Glutamatergic neuron (in vitro differentiated cells): ENCODE measurements around the gene PABPN1L. TPM values are rescaled to one million over a fixed set of nuclear protein-coding genes. Genes with fewer than 3 reads are reported as not detected.

Experiments used
- DNase-seq: peaks from one replicate; pipeline ENCODE4 v3.0.0; 2022
- H3K27ac Mint-ChIP-seq: one replicate; pipeline ENCODE4 v1.8.0; 2020; ENCODE audit warnings: mild to moderate bottlenecking, mixed read lengths, inconsistent platforms; ENCODE audit not compliant: unreplicated experiment
- H3K27me3 Mint-ChIP-seq: one replicate; pipeline ENCODE4 v1.8.0; 2020; ENCODE audit warnings: mild to moderate bottlenecking, moderate library complexity, mixed read lengths, inconsistent platforms; ENCODE audit not compliant: unreplicated experiment
- H3K36me3 Mint-ChIP-seq: one replicate; pipeline ENCODE4 v1.8.0; 2020; ENCODE audit warnings: mild to moderate bottlenecking, mixed read lengths, inconsistent platforms; ENCODE audit not compliant: unreplicated experiment
- H3K4me1 Mint-ChIP-seq: one replicate; pipeline ENCODE4 v1.8.0; 2020; ENCODE audit warnings: mild to moderate bottlenecking, low read depth, mixed read lengths, inconsistent platforms; ENCODE audit not compliant: unreplicated experiment
- H3K4me3 Mint-ChIP-seq: one replicate; pipeline ENCODE4 v1.8.0; 2020; ENCODE audit warnings: mild to moderate bottlenecking, mixed read lengths, inconsistent platforms; ENCODE audit not compliant: unreplicated experiment
- H3K9me3 Mint-ChIP-seq: one replicate; pipeline ENCODE4 v1.8.0; 2020; ENCODE audit warnings: mild to moderate bottlenecking, moderate library complexity, mixed read lengths, inconsistent platforms; ENCODE audit not compliant: unreplicated experiment
- total RNA-seq: library from RNA; stranded (reverse); fragmentation: NEBNext Ultra II Directional; extraction: Animal tissue kit (Norgen Biotek cat#: 25700); gene quantifications from one replicate; pipeline ENCODE4 v1.2.1, GENCODE V29; 2021; ENCODE audit not compliant: unreplicated experiment
- TF ChIP-seq, protein P1 (sequence below): fragments of 200-600 bp; sonication (generic); IDR thresholded peaks from one replicate; pipeline ENCODE4 v1.5.0; 2021; ENCODE audit not compliant: partially characterized antibody, unreplicated experiment

Gene PABPN1L
- total RNA-seq, 1 donor from 2014 or later = 3.9 TPM

DNA sequence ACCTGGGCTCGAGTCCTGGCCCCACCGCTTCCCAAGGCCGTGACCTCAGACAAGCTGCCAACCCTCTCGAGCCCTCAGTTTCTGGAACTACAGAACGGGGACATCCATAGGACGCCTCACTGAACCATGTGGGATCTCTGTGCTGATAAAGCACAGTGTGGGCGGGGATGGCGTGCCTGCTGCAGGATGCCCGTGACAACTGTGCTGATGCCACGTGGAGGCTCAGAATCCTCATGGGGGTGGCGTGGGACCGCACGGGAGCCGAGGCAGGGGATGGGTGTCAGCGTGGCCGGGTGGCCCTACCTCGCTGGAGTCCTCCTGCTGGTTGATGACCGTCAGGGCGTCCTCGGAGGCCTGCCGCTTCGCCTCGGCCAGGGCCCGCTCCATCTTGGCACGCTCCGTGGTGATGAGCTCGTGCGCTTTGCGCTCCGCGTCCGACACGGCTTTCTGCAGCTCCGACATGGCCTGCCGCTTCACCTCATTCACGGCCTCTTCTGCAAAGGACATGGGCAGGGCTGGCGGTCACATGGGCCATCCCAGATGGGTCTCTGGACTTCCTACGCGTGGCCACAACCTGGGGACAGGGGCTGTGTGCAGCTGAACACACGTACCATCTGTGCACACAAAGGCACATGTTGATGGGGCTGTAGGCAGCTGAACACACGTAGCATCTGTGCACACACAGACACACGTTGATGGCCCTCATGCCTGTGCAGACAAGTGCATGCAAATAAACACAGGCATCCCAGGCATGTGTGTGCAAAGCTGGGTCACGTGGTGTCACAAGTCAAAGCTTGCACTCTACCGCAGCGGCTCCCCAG lies 12.7 kb upstream of the PABPN1L start:
- H3K9me3 Mint-ChIP-seq = peaks cover 23% of the 10 kb centered on the region
- DNase-seq = no peak
- no peak overlapping the region for H3K4me3 Mint-ChIP-seq
- H3K4me1 Mint-ChIP-seq = peaks cover 13% of the 10 kb centered on the region
- no peaks in the 10 kb centered on the region for H3K36me3 Mint-ChIP-seq
- TF ChIP-seq, protein P1, sequence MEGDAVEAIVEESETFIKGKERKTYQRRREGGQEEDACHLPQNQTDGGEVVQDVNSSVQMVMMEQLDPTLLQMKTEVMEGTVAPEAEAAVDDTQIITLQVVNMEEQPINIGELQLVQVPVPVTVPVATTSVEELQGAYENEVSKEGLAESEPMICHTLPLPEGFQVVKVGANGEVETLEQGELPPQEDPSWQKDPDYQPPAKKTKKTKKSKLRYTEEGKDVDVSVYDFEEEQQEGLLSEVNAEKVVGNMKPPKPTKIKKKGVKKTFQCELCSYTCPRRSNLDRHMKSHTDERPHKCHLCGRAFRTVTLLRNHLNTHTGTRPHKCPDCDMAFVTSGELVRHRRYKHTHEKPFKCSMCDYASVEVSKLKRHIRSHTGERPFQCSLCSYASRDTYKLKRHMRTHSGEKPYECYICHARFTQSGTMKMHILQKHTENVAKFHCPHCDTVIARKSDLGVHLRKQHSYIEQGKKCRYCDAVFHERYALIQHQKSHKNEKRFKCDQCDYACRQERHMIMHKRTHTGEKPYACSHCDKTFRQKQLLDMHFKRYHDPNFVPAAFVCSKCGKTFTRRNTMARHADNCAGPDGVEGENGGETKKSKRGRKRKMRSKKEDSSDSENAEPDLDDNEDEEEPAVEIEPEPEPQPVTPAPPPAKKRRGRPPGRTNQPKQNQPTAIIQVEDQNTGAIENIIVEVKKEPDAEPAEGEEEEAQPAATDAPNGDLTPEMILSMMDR = no peak
- H3K27me3 Mint-ChIP-seq = peaks cover 18% of the 10 kb centered on the region
- H3K27ac Mint-ChIP-seq = no peak overlapping the region

DNA sequence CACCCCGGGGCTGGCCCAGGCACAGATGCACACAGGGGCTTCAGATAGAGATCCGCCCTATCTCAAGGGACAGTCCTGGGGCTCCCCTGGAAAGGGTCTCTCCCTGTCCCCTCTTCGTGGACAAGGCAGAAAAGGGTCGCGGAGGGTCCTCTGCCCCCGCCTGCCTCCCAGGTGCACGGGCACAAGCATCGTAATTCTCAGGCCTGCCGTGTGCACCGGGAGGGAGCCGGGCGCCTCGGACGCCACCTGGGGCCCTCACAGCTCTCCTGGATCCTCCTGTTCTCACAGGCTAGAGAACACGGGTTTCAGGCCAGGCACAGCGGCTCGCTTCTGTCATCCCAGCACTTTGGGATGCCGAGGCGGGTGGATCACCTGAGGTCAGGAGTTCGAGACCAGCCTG lies 11.9 kb upstream of the PABPN1L start:
- TF ChIP-seq, protein P1 = no peak
- Mint-ChIP-seq H3K27me3 (peaks cover 18% of the 10 kb centered on the region), H3K36me3 (no peaks in the 10 kb centered on the region), H3K4me3 (no peak overlapping the region), H3K9me3 (peaks cover 23% of the 10 kb centered on the region), H3K27ac (no peak overlapping the region), H3K4me1 (peaks cover 13% of the 10 kb centered on the region)
- no peak for DNase-seq

DNA sequence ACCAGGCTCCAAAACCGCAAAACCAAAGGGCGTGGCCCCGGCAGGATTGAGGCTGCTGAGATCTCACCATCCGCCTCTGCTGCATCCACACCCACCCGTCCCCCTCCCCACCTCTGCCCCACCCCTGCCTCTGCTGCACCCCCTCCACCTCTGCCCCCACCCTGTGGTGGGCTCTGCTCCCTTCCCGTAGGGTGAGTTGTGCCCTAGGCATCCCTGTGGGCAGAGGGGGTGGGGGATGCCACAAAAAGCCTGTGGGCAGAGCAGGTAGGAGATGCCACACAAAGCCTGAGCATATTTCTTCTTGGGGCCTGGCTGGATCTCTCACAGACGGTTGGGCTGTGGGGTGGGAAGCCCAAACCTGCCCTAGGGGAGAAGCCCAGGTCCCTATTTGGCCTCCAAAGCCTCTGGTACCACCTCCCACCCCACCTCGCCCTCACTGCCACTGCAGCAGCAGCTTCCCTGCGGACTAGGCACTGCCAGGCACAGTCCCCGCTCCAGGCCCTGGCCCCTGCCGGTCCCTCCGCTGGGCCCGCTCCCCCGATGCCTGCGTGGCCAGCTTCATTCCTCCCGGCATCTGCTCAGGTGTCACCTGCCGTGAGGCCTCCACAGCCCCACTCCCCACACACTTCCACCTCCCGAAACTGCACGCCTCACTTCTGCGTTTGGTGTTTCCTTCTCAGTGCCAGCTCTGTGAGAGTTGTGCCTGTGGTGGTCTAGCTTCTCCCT lies 11.3 kb upstream of the PABPN1L start:
- Mint-ChIP-seq H3K4me1 (peaks cover 13% of the 10 kb centered on the region), H3K27ac (no peak overlapping the region), H3K9me3 (peaks cover 21% of the 10 kb centered on the region), H3K4me3 (no peak overlapping the region), H3K36me3 (no peaks in the 10 kb centered on the region), H3K27me3 (peaks cover 13% of the 10 kb centered on the region)
- TF ChIP-seq, protein P1 = no peak
- no peak for DNase-seq

DNA sequence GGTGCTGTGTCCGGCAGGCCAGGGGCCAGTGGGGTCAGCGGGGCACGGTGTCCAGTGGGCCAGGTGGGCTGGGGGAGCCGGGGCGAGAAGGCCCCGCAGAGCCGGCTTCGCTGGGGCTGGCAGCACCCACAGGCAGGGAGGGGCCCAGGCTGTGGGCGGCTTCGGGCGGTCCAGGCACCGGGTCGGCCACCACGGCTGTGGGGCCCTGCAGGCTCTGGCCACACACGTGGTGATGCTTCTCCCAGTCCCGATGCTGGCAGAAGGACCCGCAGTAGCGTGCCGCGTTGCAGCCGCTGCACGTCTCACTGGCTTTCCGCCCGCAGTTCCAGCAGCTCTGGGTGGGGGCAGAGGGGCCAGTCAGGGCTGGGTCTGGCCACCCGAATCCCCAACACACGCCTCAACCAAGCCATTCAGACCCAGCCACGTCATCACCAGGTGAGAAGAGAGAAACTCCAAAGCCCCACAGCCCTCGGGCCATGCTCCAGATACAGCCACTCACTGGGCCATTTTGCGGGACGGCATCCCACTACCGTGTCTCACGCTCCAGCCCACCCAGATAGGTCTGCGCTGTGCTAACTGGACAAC lies 10.6 kb upstream of the PABPN1L start:
- Mint-ChIP-seq H3K9me3 (peaks cover 22% of the 10 kb centered on the region), H3K27ac (no peak overlapping the region), H3K36me3 (no peaks in the 10 kb centered on the region), H3K27me3 (peaks cover 10% of the 10 kb centered on the region), H3K4me1 (peaks cover 13% of the 10 kb centered on the region), H3K4me3 (no peak overlapping the region)
- TF ChIP-seq, protein P1 = no peak
- no peak for DNase-seq
